Endothelial cell of umbilical vein (primary cell): ENCODE data around the gene SWT1. TPM values are rescaled to one million over a fixed set of nuclear protein-coding genes. Genes with fewer than 3 reads are reported as not detected.

ENCODE experiments used
- BruUV-seq: library from RNA; stranded (reverse); fragments of 400-500 nt; replicated peaks from 2 replicates; lab custom pipeline; 2021; lab: Mats Ljungman, UMichigan
- CTCF ChIA-PET: fragments of 300-600, 350-600 bp; sonication (Branson Sonifier 250); formaldehyde crosslinking; loops from one replicate; lab custom pipeline; 2021; ENCODE audit warnings: antibody characterized with exemption, inconsistent platforms; lab: Charles Lee
- POLR2A ChIA-PET: fragments of 300-600, 350-600 bp; sonication (Branson Sonifier 250); formaldehyde crosslinking; loops from one replicate; lab custom pipeline; 2021; ENCODE audit warnings: antibody characterized with exemption, inconsistent platforms; lab: Charles Lee
- DNase-seq: peaks from one replicate; pipeline ENCODE4 v3.0.0-alpha.2; 2011; ENCODE audit warnings: low read depth, low spot score
- FAIRE-seq: peaks from 2 replicates; lab custom pipeline; 2011; peaks lifted over from hg19 to GRCh38; lab: Jason Lieb, UNC
- H2AFZ ChIP-seq: 2 replicates; pipeline ENCODE4 v1.6.0; 2012; ENCODE audit warnings: low read depth, low read length, control low read depth, inconsistent platforms
- H3K27ac ChIP-seq: 2 replicates; pipeline ENCODE4 v1.5.1; 2011; ENCODE audit warnings: low read depth, mild to moderate bottlenecking, control low read depth, low read length, moderate library complexity; ENCODE audit not compliant: insufficient read depth
- H3K27me3 ChIP-seq, 2 experiments: 2 replicates each; pipeline versions ENCODE4 v1.6.0 to v1.6.1; 2011; ENCODE audit warnings: low read length in 2 of 2, mixed read lengths in 1 of 2; ENCODE audit not compliant: control insufficient read depth in 2 of 2, insufficient read depth in 2 of 2
- H3K36me3 ChIP-seq, 2 experiments: 2 replicates in 1 of 2; 3 replicates in 1 of 2; pipeline ENCODE4 v1.5.1; 2011; ENCODE audit warnings: low read length in 2 of 2, mild to moderate bottlenecking in 1 of 2, moderate library complexity in 1 of 2; ENCODE audit not compliant: control insufficient read depth in 2 of 2, insufficient read depth in 2 of 2; ENCODE audit errors: extremely low read depth in 1 of 2
- H3K4me1 ChIP-seq: 3 replicates; pipeline ENCODE4 v1.5.1; 2011; ENCODE audit warnings: mild to moderate bottlenecking, low read length; ENCODE audit not compliant: control insufficient read depth, insufficient read depth; ENCODE audit errors: extremely low read depth
- H3K4me2 ChIP-seq: 2 replicates; pipeline ENCODE4 v1.6.1; 2011; ENCODE audit warnings: low read length, control low read depth, mixed read lengths; ENCODE audit not compliant: insufficient read depth
- H3K4me3 ChIP-seq, 3 experiments: fragments of 200-600 bp in 1 of 3; sonication (generic), shearing (Covaris generic) in 1 of 3; replicated peaks in 1 of 3; 2 replicates each; pipeline ENCODE4 v1.5.1; 2011 to 2016; ENCODE audit warnings: control low read depth in 3 of 3, low read length in 3 of 3, mild to moderate bottlenecking in 2 of 3, inconsistent platforms in 1 of 3, low read depth in 1 of 3, moderate library complexity in 1 of 3; ENCODE audit not compliant: insufficient read depth in 1 of 3
- H3K79me2 ChIP-seq: 2 replicates; pipeline ENCODE4 v1.6.0; 2012; ENCODE audit warnings: low read length, inconsistent platforms; ENCODE audit not compliant: control insufficient read depth, insufficient read depth
- H3K9ac ChIP-seq: replicated peaks from 2 replicates; pipeline ENCODE3; 2011; ENCODE audit warnings: low read length, control low read depth; ENCODE audit not compliant: insufficient read depth; ENCODE audit errors: extremely low read depth
- H3K9me1 ChIP-seq: replicated peaks from 3 replicates; pipeline ENCODE4 v1.6.0; 2011; ENCODE audit warnings: mild to moderate bottlenecking, low read length; ENCODE audit not compliant: control insufficient read depth, insufficient read depth; ENCODE audit errors: extremely low read depth
- H3K9me3 ChIP-seq: replicated peaks from 2 replicates; pipeline ENCODE4 v1.5.1; 2012; ENCODE audit warnings: low read length, inconsistent platforms; ENCODE audit not compliant: control insufficient read depth, insufficient read depth
- H4K20me1 ChIP-seq: replicated peaks from 2 replicates; pipeline ENCODE3; 2011; ENCODE audit warnings: mild to moderate bottlenecking, low read length; ENCODE audit not compliant: control insufficient read depth, insufficient read depth; ENCODE audit errors: extremely low read depth
- CTCF ChIP-seq, 2 donors: IDR thresholded peaks; 1 replicate in 1 of 2; 2 replicates in 1 of 2; pipeline ENCODE4 v1.5.1; 2011; ENCODE audit warnings: low read length in 2 of 2, mild to moderate bottlenecking in 2 of 2, moderate library complexity in 2 of 2, control low read depth in 1 of 2, inconsistent platforms in 1 of 2, low read depth in 1 of 2; ENCODE audit not compliant: insufficient read depth in 1 of 2; ENCODE audit errors: extremely low read depth in 1 of 2
- FOS ChIP-seq: IDR thresholded peaks from 2 replicates; pipeline ENCODE4 v1.6.1; 2011; ENCODE audit warnings: mild to moderate bottlenecking, low read length, moderate library complexity, borderline replicate concordance; ENCODE audit not compliant: insufficient read depth
- POLR2AphosphoS5 ChIP-seq: IDR thresholded peaks from 2 replicates; pipeline ENCODE4 v1.6.1; 2012; ENCODE audit warnings: low read depth, mild to moderate bottlenecking, control low read depth, low read length, moderate library complexity; ENCODE audit not compliant: insufficient read depth
- dilution Hi-C: fragments of 300-500 bp; cut with MboI; formaldehyde crosslinking; loops from one replicate; pipeline ENCODE4 v1.15.0; 2019; ENCODE audit warnings: low sequenced_read_pairs; ENCODE audit not compliant: extremely low pct_ligation_motif_present
- intact Hi-C: fragments of 100-400 bp; cut with micrococcal nuclease; formaldehyde crosslinking; loops from one replicate; pipeline ENCODE4 v1.10.0; 2022
- polyA plus RNA-seq, 4 experiments: library from polyadenylated mRNA; depleted of rRNA in 3 of 4; stranded (reverse) in 3 of 4; unstranded in 1 of 4; fragments of >200 nt; gene quantifications; 2 replicates each; pipeline versions ENCODE4 v1.2.1 to v1.2.3, GENCODE V29; 2011 to 2012; ENCODE audit warnings: missing spikeins in 1 of 4
- total RNA-seq: library from RNA; stranded (reverse); gene quantifications from 2 replicates; pipeline ENCODE4 v1.2.3, GENCODE V29; 2021
- TF ChIP-seq, protein P1 (sequence below): IDR thresholded peaks from 2 replicates; pipeline ENCODE4 v1.6.1; 2011; ENCODE audit not compliant: insufficient read depth, insufficient read length

Gene SWT1
- total and polyA plus RNA-seq, 2 donors (not counting 3 experiments of a cell fraction or from before 2014, with no cell fraction given) = 1.0 to 4.3 TPM

DNA sequence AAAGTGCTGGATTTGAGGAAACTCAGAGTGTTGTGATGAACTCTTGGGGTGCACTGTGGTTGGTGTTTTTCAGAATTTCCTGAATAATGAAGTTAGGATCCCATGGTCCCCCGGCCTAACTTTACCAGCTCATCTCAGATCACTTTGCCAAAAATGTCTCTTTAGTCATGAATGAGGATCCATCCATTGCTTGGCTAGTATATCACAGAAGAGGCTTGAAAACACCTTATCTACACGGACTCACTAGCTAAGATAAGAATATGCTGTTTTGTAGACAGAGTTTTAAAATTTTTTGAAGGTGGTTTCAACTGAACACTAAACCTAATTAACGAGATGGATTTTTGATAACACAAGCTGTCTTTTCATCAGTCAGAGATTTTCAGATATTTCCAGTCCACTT is 106.3 kb downstream of the SWT1 start:
- no peaks in the 10 kb centered on the region for H3K9me1 ChIP-seq

More for the DNA sequence above, 106.3 kb downstream of the SWT1 start:
- Histone ChIP-seq H3K79me2 (no peaks in the 10 kb centered on the region), H3K27ac (no peak overlapping the region), H3K27me3 (no peaks in the 10 kb centered on the region), H4K20me1 (no peaks in the 10 kb centered on the region), H2AFZ (no peak overlapping the region), H3K4me3 (no peak overlapping the region), H3K4me1 (peaks cover 9% of the 10 kb centered on the region), H3K36me3 (no peaks in the 10 kb centered on the region), H3K9me3 (no peaks in the 10 kb centered on the region), H3K9ac (no peak overlapping the region), H3K4me2 (no peak overlapping the region)
- ChIA-PET CTCF (interaction anchor here (1.4 to 1.9 kb wide), 2 partner anchors 11 to 25 kb away, joined by 4 read pairs; no protein-coding TSS in a partner anchor), POLR2A (no interaction called here)
- dilution Hi-C loops (no loop called here), intact Hi-C loops (no loop called here)
- DNase-seq = no peak
- BruUV-seq = no TSS peak
- no peak for FAIRE-seq
- TF ChIP-seq, protein P1, sequence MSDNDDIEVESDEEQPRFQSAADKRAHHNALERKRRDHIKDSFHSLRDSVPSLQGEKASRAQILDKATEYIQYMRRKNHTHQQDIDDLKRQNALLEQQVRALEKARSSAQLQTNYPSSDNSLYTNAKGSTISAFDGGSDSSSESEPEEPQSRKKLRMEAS = no peak
- TF ChIP-seq FOS (no peak), POLR2AphosphoS5 (no peak), CTCF (IDR thresholded peaks at IDR 0.05; ENCODE audit: extremely low read depth in 1 of 2, insufficient read depth in 1 of 2, low read depth in 1 of 2, low read length in 2 of 2) (no peak)
